HG03045 (cell line): ENCODE measurements around the gene KANK4.
A peak's percentile ranks its signal among the peaks of the same experiment; 100 is the strongest.
"Not testable (repeated sequence)": the region's sequence is repeated elsewhere in the genome, so short reads cannot be mapped to it uniquely, and the experiment has no call there.

Source experiments
- ATAC-seq: cut with Tn5 transposase; IDR thresholded peaks from one replicate; pipeline ENCODE4 v1.9.1; 2021; ENCODE audit warnings: mild to moderate bottlenecking, moderate library complexity; ENCODE audit not compliant: unreplicated experiment

KANK4 gene

GRCh38 chr1:62274496-62275485 is 44.4 kb downstream of the KANK4 start:
- ATAC-seq: no peak

GRCh38 chr1:62273953-62274352 is 45.3 kb downstream of the KANK4 start:
- ATAC-seq: no peak

GRCh38 chr1:62271948-62272728 is 47.1 kb downstream of the KANK4 start:
- peak; percentile 68 for ATAC-seq

- ATAC-seq: no peak
These were observed 48.1 kb downstream of the KANK4 start for GRCh38 chr1:62271134-62271533.

GRCh38 chr1:62269851-62270495 is 49.3 kb downstream of the KANK4 start:
- no peak for ATAC-seq

- no peak for ATAC-seq
These were observed 49.8 kb downstream of the KANK4 start for GRCh38 chr1:62269439-62269838.

GRCh38 chr1:62268315-62268714 is 50.9 kb downstream of the KANK4 start:
- no peak for ATAC-seq

- no peak for ATAC-seq
These were observed 53.0 kb downstream of the KANK4 start for GRCh38 chr1:62265956-62266935.

GRCh38 chr1:62263814-62264353 is 55.4 kb downstream of the KANK4 start:
- ATAC-seq: no peak

GRCh38 chr1:62263006-62263813 is 56.0 kb downstream of the KANK4 start:
- ATAC-seq: no peak

- ATAC-seq: no peak
These were observed 58.5 kb downstream of the KANK4 start for GRCh38 chr1:62260688-62261087.

- ATAC-seq: no peak
These were observed 59.7 kb downstream of the KANK4 start for GRCh38 chr1:62259551-62259950.

GRCh38 chr1:62250126-62250726 is 69.0 kb downstream of the KANK4 start:
- ATAC-seq: no peak

- ATAC-seq: no peak
These were observed 71.7 kb downstream of the KANK4 start for GRCh38 chr1:62247391-62248168.

GRCh38 chr1:62245201-62245600 is 74.0 kb downstream of the KANK4 start:
- ATAC-seq: no peak

GRCh38 chr1:62244380-62244779 is 74.9 kb downstream of the KANK4 start:
- not testable (repeated sequence) for ATAC-seq

- ATAC-seq: no peak
These were observed 77.7 kb downstream of the KANK4 start for GRCh38 chr1:62241371-62242131.
